GM21529 (cell line): Measurements from ENCODE around the gene SLC9A4.

Source experiments
- ATAC-seq: cut with Tn5 transposase; IDR thresholded peaks from one replicate; pipeline ENCODE4 v1.9.1; 2021; ENCODE audit not compliant: unreplicated experiment

Gene SLC9A4

DNA sequence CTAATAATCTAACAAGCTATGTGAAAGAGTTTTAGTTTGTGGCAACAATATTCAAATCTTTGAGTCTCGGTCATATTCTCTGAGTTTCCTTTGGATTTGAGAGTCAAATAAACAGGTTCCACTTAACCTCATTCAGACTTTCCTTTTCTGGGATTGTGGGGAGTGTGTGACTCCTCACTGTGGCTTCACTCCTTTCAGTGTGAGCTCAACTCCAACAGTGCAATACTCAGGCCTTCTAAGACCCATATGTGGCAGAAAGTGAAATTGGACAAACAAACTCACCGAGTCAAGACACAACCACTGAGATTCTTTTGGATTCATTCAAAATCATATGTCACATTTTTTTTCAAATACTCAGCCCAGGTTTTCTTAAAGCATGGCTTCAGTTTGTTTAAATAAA, 25.4 kb downstream of the SLC9A4 start:
- no peak for ATAC-seq

GRCh38 chr2:102499558-102499957, 26.5 kb downstream of the SLC9A4 start:
- no peak for ATAC-seq

GRCh38 chr2:102502576-102502975, 29.6 kb downstream of the SLC9A4 start:
- no peak for ATAC-seq

GRCh38 chr2:102504833-102505232, 31.8 kb downstream of the SLC9A4 start:
- ATAC-seq: no peak

GRCh38 chr2:102505290-102505689, 32.3 kb downstream of the SLC9A4 start:
- no peak for ATAC-seq

DNA sequence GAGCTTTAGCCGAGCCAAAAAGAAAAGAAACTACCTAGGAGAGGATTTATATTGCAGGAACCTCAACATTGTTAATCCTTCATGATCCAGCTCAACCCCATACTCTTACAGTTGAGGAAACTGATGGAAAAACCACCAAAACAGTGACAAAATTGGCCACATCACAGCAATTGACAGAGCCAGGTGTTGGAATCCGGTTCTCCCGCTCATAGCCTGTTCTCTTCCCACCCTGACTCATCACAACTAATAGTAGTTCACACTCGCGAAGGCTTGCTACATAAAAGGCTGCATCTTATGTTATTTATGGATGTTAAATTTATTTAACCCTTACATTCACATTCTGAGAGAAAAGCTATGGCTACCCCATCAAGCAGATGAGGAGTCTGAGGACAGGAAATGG, 33.7 kb downstream of the SLC9A4 start:
- ATAC-seq: no peak

DNA sequence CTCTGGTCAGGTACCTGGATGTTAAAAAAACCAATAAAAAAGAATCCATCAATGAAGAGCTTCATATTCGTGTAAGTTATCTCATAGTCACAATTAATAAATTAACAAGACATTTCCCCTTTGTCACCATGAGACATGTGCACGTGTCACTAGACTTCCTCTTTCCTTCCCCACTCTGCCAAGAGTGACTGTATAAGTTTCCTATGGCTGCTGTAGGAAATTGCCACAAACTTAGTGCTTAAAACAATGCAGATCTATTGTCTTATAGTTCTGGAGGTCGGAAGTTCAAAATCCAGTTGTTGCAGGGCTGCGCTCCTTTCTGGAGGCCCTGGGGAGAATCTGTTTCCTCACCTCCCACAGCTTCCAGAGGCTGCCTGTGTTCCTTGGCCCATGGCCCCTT, 35.8 kb downstream of the SLC9A4 start:
- no peak for ATAC-seq

DNA sequence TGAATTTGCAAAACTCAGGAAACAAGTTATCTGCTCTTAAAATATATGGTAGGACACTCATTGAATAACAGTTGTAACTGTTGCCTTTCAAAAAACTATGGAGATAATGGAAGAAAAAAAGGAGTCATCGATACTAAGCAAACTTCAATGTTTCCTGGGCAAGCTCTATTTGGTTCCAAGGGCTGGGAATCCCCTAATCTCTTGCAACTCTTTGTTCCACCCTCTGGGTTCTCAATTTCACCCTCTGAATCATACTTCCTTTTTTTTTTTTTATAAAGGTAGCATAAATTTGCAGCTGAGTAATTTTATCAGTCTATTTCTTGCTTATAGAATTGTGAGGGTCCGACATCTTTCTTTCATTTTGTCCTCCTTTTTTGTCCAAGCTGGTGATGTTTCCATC, 36.7 kb downstream of the SLC9A4 start:
- no peak for ATAC-seq

DNA sequence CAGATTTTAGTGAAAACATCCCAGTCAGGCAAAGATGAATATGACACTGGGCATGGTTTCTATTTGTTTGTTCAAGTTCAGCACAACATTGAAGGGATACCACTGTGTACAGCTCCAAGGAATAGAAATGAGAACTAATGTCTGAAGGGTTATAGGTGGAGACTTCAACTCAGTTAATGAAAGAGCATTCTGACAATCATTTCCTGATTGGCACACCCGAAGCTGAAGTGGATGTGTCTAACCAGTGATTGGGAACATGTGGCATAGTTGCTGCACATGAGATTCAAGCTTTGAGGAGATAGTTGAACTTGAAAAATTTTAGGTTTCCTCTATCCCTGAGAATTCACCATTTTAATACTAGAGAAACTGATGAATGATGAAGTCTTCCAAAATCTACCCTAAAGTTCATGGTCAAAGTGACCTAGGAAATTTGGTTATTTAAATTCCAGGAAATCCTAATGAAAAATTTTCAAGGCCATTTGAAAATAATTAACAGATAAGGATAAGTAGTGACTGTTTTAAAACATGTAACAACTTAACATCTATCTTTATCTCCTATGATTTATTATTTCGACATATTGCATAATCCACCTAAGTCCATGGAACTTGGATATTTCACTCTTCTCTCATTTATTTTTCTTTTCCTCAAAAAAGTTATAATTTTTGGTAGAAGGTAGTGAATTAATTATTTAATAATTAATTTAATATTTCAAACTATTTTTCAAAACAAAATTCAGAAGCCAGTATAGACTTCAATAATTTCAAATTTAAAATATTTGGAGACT, 38.0 kb downstream of the SLC9A4 start:
- no peak for ATAC-seq

DNA sequence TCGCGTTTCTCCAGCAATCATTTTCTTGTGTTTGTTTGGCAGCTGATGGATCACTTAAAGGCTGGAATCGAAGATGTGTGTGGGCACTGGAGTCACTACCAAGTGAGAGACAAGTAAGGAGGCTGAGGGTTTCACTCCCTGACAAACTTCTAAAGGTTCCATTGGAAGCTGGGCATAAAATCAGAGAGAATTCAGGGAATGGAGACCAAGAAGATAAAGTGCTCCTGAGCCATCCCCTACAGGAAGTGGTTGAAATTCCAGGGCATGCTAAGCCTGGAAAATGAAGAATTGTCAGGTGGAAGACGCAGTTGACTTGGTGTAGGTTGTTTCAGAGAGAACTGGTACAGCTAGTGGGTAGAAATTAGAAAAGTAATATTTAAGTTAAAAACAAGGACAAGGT, 39.1 kb downstream of the SLC9A4 start:
- no peak for ATAC-seq

GRCh38 chr2:102513355-102513939, 40.4 kb downstream of the SLC9A4 start:
- no peak for ATAC-seq

DNA sequence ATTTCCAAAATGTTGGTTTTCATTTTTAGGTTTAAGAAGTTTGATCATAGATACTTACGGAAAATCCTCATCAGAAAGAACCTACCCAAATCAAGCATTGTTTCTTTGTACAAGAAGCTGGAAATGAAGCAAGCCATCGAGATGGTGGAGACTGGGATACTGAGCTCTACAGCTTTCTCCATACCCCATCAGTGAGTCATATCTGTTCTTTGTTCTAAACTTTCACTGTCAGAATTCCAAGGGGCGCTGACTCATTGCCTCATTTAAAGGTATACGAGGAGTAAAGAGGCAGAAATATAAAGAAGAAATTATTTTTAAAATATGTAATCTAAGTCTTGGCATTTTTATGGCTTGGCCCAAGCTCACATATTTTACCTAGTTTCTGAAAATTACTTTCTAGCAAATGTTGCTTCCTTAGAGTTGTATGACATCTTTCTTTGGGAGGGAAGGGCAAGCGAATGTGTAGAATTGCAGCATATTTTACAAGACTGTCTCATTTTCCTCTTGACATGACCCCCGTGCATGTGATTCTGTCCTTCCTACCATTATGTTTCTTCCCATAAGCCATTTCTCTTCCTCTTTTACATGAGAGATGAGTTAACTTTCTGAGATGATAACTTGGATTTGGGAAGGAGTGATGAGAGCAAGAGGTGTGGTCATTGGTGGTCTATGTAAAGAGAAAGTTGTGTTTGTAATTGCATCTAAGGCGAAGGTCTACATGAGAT, 41.2 kb downstream of the SLC9A4 start:
- no peak for ATAC-seq

GRCh38 chr2:102515851-102516250, 42.8 kb downstream of the SLC9A4 start:
- ATAC-seq: no peak

DNA sequence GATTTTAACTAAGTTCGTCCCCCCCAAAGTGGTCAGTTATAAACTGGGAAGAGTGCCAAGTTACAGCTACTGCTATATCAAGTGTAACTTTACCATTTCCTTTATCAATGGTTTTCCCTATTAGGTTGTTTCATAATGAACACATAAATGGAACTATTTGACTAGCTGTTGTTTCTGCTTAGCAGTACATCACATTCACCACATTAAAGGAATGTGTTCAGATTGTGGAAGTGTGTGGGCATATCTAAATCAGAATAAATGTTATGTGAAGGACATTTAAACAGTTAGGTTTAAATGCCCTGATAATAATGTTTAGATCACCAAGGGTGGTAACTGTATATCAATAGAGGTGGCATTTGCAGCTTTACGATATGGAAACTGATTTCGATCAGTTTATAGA, 45.1 kb downstream of the SLC9A4 start:
- ATAC-seq: no peak

DNA sequence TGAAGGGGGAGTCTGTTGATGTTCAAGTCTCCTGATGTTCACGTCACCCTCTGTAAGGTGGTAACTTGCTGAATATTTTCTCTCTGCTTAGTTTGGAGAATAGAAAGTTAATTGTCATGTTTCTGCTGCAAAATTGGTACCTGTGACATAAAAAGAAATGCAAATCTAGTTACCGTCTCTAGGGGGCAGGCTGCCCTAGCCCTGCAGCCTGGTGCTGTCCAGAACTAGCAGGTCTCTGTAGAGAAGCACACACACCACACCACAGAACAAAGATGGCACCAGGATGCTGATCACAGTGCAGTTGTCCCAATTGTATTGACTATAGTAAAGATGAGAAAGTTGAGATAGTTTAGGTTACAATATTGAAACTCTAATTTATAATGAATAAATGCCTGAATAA, 47.0 kb downstream of the SLC9A4 start:
- peak; percentile 78 for ATAC-seq

- ATAC-seq: no peak
These were observed 47.8 kb downstream of the SLC9A4 start for GRCh38 chr2:102520801-102521200.

DNA sequence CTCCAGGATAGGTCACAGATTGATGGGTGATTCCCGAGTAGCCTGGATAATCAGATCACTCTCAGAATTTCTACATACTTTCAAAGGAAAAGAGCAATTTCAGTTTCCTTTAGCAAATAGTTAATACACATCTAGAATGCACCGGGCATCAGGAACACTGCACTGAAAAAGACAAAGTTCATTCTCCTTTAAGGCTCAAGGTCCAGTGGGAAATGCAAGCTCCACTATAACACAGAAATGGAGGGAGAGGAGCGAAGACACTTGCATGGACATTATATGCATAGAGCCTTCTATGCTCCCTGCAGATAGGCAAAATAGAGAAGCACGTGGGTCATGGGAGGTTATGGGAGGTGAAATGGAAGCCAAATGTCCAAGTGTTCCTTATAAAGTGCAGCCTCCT, 49.1 kb downstream of the SLC9A4 start:
- no peak for ATAC-seq

GRCh38 chr2:102522890-102523289, 49.9 kb downstream of the SLC9A4 start:
- ATAC-seq: no peak

DNA sequence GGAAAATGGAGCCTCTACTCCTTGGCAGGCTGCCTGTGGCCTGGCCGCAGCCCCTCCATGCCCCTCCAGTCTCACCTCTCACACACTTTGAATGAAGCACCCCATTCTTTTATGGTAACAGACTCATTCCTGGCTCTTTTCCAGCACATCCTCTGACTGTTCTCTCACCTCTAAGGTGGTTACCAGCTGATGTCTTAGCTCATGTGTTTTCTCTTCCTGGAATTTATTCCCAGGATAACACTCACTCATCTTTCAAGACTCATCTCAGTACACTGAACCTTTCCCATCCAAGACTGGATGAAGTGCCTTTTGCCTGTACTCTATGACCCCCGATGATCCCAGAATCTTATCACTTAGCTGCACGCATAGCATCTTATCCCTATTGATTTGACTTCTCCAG, 50.6 kb downstream of the SLC9A4 start:
- ATAC-seq: no peak

GRCh38 chr2:102527086-102527485, 54.1 kb downstream of the SLC9A4 start:
- ATAC-seq: no peak

GRCh38 chr2:102538491-102538890, 65.5 kb downstream of the SLC9A4 start:
- no peak for ATAC-seq

DNA sequence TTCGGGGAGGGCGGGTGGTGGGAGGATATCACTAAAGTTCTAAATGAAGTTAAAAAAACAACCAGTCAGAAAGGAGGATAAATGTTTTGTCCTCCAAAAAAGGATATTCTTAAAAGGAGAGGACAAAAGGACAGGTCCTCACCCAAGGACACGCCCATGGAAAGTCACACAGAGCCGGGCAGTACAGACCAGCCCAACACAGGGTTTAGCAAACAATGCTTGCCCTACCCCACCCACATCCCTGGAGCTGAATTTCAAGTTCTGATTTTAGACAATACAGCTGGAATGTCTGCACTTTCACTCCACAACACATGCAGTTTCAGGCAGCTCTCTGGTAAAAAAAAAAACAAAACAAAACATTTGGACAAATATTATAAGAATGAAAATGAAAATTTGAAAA, 67.9 kb downstream of the SLC9A4 start:
- ATAC-seq: no peak
